ENCODE results near the gene MED12L.
"Not testable (repeated sequence)": the region's sequence is repeated elsewhere in the genome, so short reads cannot be mapped to it uniquely, and the experiment has no call there.

The MED12L gene

DNA sequence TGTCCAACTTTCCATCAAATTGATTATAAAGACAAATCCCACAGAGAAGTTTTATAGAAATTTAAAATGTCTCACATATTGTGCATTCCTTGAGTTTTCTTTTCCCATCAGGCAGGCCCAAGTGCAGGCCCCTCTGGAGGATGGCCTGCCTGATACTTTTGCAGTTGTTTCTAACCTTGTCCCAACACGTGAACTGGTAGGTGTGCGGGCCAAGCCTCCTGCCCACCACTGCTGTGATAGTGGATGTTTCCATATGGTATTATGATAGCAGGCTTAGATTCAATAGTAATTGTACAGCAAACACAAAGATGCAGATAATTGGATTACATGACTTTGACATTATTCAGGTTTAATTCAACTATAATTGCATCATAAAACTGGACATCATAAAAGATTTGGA, 297.6 kb downstream of the MED12L start:
- DNase-seq (ENCODE audit: low spot score): no peak

DNA sequence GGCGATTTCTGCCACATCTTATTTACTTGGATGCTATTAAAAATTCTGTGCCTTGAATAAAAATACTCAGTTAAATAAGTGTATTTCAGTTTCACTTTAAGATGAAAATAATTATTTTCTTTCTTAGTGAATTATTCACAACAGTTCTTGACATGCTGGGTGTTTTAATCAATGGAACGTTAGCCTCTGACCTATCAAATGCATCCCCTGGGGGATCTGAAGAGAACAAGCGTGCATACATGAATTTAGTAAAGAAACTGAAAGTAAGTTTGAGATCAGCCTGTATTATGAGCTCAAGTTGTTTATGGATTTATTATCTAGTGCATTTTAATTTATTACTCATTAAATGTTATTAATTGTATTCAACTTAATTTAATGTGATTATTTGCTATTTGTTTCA, 298.5 kb downstream of the MED12L start:
- DNase-seq (ENCODE audit: low spot score): no peak

DNA sequence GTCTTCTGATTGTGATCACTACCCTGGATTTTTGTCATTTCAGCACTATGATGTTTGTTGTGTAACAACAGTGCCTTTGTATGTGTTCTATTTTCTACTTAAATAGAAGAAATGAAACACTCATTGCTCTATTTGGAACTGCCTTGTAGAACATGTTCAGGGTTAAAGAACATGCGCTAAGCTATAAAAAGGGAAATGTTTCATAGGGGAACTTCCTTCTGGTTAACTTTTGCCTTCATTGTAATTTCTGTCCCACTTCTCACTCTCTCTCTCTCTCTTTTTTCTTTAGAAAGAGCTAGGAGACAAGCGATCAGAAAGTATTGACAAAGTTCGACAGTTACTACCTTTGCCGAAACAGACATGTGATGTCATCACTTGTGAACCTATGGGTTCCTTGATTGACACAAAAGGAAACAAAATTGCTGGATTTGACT, 299.3 kb downstream of the MED12L start, which contains the start of gene P2RY12:
TSS of gene P2RY12 (minus strand) at position 13 of the 434 bp plus-strand sequence. CDS start 45,908 bp downstream, outside the sequence.
- no peak for DNase-seq (ENCODE audit: low spot score)

DNA sequence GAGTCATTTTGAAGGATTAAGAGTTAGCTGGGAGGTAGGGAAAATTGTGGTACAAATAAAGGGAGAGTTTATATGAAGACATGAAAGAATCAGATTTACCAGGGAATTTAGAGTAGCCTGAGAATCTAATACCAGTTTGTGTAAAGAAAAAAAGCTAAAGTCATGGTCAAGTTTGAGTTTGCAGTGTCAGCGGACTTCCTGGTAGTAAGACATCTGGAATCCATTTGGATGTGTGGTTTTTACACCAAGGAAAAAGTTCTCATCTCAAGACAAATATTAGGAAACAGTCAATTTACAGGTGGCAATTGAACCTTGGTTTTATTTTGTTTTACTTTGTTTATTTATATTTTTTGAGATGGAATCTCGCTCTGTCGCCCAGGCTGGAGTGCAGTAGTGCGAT, 300.6 kb downstream of the MED12L start:
- no peak for DNase-seq (ENCODE audit: low spot score)

DNA sequence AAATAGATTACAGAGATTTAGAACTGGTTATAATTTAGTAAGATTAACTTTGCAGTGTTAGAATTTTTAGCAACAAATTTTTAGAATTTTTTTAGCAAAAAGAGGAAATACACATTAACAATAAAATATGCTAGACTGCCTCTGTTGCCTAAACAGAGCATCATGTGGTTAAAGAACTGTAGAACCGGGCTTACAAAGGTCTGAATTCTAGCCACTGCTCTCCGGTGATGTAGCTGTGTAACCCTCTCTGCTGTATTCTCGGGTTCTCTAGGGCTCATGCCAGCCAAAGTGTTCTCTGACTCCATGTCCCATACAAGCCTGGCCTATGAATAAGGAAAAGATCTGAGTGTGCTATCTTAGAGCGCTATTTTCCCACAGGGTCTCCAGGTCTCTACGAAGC, 302.0 kb downstream of the MED12L start:
- DNase-seq (ENCODE audit: low spot score): no peak

DNA sequence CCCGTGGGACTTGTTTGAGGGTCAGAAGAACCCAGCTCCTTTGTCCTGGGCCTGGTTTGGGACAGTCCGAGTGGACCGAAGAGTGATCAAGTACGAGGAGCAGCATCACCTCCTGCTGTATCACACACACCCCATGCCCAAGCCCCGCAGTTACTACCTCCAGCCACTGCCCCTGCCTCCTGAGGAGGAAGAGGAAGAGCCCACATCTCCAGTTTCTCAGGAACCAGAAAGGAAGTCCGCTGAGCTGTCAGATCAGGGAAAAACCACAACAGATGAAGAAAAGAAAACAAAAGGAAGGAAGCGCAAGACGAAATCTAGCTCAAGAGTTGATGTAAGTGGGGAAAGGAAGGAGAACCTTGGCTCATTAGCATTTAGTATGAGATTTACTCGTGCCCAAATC, 302.4 kb downstream of the MED12L start:
- no peak for DNase-seq (ENCODE audit: low spot score)

DNA sequence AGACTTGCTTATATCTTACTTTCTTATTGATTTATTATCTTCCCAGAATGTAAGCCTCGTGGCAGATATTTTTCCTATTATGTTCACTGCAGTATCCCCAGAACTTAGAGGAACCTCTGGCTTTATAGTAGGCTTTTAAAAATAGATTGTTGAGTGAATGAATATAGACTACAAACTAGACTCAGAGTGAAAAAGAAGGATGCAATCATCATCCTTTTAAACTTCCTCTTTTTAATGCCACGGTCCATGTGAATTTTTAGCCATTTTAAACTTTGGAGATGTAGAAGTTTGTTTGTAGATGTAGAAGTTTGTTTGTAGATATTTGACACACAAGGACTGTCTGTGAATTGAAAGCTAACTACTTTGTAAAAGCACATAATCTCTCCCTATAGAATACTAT, 306.3 kb downstream of the MED12L start:
- DNase-seq (ENCODE audit: low spot score): no peak

DNA sequence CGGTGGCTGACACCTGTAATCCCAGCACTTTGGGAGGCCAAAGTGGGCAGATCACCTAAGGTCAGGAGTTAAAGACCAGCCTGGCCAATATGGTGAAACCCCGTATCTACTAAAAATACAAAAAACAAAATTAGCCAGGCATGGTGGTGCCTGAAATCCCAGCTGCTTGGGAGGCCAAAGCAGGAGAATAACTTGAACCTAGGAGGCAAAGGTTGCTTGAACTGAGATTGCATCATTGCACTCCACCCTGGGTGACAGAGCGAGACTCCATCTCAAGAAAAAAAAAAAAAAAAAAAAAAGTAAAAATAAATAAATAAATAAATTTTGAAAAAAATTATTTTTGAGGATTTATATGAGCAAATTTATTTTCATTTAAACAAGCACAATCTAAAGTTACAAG, 306.7 kb downstream of the MED12L start:
- DNase-seq (ENCODE audit: low spot score): not testable (repeated sequence)

DNA sequence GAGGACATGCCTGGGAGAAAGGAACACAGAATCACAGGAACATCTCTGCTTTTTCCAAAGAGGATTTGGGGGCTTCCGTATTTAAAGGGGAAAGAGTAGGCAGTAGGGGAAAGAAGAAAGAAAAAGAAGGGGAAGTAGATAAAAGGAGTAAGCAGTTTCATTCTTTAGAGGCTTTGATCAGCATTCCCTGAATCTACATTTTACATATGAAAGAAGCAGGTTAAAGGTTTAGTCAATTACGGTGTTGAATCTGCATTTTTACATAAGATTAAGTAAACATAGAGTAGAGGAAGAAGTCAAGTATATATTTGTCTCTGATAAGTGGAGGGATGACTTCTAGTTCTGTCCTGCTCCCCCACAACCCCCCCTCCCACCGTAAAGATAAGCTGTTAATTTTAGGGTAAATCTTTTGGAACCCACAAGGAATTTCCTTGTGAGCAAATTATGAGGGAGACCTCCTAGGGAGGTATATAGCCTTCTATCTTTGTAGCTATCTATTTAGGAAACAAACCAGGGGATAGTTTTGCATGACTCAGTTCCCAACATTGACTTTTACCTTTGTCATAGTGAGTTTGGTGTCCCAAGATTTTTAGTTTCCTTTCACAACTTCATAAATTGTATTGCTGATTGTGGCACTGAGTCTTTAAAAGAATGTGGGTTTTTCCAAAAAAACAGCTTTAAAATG, 307.8 kb downstream of the MED12L start:
- no peak for DNase-seq (ENCODE audit: low spot score)

DNA sequence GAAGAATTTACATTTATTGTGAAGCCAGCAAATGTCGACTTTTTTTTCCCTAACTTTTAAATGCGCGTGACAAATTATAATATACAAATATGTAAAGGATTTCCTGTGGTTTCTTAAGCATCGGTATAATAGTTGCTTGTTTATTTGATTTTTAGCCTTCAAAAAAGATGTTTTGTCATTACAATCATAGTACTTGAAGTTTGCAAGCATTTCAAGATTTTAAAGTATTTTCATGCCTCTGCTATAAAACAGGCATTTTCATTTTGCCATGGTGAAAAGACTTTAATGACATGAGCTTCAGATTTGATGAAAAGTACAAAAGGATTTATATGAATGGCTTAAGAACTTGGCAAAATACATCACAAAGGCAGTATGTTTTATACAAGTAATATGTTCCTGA, 308.5 kb downstream of the MED12L start:
- DNase-seq (ENCODE audit: low spot score): no peak

DNA sequence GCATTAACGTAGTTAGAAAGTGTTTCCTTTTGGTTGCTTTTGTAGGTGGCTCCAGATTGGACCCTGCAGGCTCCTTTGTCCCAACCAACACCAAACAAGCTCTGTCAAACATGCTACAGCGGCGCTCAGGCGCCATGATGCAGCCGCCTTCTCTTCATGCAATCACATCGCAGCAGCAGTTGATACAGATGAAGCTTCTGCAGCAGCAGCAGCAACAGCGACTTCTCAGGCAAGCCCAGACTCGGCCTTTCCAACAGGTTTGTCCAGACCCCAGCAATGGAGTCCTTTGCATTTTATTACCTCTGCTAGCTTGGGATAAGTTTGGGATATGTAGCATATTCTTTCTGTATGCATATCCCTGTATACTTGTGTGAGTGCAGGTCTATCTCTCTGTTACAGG, 309.1 kb downstream of the MED12L start:
- DNase-seq (ENCODE audit: low spot score): no peak

DNA sequence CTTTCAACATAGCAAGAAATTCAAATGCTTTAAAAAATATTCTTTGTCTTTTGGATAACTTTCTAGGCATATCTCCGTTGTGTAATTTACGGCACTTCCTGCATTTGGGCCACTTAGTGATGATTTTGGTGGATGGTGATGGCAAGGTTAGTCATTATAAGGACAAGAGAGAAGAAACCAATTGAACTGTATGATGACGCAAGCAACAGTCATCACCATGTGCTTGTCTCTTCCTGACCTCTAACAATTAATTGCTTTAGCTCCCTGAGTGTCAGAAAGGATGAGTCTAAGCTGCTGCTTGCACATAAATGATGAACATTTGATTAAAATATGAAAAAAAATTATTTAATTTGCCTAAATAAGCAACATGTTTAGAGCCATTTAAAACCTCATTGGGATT, 310.3 kb downstream of the MED12L start:
- DNase-seq (ENCODE audit: low spot score): no peak

DNA sequence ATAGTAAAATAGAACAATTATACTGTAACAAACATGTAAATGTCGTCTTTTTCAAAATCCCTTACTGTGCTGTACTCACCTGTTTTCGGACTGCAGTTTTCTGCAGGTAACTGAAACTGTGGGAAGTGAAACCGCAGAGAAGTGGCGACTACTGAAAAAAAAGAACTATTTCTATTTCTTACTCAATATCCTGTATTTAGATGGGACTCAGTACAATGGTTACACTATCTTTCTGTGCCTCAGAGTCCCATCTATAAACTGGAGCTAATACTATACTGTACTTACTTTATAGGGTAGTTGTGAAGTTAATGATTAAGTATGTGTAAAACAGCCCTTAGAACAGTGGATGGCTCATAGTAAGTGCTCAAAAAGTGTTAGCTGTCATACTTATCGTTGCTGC, 313.4 kb downstream of the MED12L start:
- no peak for DNase-seq (ENCODE audit: low spot score)

DNA sequence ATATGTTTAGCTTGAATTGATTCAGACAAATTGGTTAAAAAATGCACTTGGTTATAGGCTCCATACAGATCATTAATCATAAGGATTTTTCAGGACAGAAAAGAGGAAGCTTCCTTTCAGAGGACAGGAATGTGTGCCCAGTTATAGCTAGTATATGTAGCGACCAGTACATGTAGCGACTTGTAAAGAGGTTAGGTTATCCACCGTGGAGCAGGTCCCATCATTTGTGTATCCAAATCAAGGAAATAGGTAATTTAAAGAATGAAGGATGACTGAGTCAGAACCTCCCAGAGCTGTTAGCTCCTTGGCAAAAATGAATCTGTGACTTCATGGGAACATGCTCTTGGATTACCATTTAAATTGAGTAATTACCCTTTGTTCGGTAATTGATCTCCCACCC, 314.9 kb downstream of the MED12L start:
- DNase-seq (ENCODE audit: low spot score): no peak

DNA sequence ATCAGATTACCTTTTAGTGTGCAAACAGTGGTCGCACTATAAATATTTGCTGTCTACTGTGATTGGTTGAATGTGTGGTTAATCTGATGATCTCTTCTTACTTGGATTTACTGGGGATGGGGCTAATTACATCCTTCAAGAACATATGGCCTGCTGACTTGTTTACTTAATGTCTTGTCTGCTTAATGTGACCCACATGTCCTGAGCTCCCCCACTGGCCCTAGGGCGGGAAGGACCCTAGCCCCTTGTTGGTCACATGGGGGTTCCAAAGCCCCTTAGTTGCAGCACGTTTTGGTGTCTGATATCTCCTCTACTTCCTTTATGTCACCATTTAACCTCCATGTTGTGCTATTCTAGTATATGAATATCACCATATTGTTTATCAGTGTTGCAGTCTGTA, 316.9 kb downstream of the MED12L start:
- no peak for DNase-seq (ENCODE audit: low spot score)

DNA sequence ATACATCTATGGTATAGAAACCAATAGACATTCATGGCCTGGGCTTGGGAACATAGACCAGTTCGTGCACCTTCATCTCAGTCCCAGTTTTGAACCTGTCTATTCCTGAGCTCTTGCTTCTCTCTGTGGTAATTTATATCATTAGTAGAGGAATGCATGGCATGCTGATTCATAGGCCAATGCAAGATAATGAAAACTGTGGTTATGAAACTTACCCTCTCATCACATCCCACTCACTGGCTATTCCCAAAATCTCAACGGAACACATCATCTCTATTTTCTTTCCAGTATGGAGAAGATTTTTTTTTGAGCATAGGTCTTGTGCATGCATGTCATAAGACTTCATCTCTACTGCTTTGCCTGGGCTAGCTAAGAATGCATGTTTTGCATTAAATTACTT, 317.8 kb downstream of the MED12L start:
- DNase-seq (ENCODE audit: low spot score): no peak

DNA sequence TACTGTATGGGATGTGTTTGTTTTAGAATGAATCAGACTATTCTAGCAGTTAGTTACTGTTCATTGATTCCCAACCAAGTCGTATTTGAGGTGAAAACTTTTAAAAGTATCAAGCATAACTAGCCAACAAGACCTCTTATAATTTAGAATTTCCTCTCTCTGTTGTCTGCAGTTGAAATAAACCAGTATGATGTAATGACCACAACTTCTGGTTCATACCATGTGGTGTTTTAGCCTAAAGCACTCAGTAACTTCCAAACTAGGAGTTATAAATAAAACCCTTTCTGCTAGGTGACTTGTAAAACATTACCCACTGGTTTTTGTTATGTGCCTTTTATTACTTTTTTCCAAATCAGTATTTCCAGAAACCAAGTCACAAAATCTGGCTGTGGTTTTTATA, 318.9 kb downstream of the MED12L start:
- DNase-seq (ENCODE audit: low spot score): no peak

DNA sequence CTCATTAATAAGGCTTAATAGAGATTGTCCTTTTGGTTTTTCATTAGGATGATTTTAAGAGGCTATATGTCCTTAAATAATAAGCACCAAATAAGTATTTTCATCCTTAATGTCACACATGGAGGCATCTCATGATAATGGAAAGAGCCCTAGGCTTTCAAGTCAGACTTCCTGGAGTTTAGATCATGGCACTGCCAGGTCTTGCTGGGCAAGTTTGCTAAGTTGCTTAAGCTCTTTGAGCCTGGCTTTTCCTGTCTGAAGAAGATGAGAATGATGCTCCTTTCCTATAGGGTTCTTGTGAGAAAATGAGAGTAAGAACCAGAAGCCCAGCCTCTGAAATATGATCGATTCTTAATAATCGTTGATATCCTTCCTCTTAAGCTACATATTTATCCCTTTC, 322.5 kb downstream of the MED12L start:
- DNase-seq (ENCODE audit: low spot score): no peak

DNA sequence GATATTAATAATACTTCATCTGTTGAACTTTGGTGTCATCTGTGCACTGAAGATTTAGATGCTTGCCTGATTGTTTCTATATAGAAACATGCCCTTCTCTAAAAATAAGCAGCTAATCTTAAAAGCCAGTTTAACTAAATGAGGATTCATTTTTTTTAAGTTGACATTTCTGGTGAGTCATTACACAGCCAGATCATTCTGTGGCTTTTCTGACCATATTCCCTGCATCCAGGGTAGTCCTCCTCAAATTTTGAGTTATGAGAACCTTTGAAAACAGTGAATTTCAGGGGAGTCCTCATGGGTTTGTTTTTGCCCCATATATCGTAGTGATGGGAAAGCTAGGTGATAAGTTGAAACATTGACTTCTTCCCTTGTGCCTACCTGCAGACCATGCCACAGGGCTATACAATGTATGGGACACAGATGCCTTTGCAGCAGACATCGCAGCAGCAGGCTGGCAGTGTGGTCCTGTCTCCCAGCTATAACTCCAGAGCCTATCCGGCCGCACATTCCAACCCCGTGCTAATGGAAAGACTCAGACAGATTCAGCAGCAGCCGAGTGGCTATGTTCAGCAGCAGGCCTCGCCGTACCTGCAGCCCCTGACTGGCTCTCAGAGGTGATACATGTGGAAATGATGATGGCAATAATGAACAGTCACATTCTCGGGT, 325.6 kb downstream of the MED12L start:
- DNase-seq (ENCODE audit: low spot score): no peak

DNA sequence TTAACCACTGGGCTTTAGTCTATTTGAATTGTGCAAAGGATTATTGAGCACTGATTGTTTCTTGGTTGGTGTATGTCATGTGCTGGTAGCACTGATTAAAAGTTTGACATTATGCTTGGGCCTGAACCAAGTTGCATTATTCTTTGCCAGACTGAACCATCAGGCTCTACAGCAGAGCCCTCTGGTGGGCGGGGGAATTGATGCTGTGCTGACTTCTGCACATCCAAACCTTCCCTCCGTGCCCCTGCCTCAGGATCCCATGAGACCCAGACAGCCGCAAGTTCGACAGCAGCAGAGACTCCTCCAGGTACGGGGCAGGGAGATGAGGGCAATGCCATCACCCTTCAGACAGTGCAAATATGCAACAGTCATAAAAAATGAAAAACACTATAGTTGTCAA, 327.5 kb downstream of the MED12L start:
- DNase-seq (ENCODE audit: low spot score): peak; percentile 43

DNA sequence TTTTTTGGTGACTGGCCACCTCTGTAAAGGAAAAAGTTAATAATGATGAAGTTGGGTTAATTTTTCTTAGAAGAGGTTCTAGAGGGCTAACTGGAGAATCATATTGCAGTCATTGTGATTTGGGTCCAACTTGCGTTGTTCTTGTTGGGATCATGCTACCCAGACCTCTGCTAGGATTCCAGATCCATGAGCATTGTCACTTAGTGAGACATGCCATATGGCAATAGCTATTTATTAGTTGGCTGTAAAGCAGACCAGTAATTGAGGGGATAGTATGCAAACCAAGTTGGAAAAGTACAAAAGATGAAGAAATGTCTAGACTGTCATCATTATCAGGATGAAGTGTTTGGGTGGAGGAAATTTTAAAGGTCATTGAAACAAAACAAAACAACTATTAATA, 329.8 kb downstream of the MED12L start:
- no peak for DNase-seq (ENCODE audit: low spot score)

DNA sequence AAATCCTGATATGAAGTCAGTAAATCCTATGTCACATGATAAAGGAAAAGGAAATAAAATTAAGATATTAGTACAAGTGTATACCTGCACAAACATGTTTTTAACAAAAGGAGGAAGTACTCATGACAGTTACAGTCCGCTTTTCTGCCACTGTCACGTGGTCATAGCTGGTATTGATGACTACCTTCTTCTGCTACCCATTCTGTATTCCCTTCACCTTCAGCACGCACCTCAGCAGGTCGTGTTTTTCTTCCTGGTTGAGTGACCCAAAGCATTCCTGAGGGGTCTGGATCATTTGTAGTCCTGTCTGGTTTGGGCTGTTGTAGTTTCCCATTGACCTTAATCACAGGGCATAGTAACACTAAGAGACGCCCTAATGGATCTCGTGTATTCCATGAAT, 334.3 kb downstream of the MED12L start:
- no peak for DNase-seq (ENCODE audit: low spot score)

DNA sequence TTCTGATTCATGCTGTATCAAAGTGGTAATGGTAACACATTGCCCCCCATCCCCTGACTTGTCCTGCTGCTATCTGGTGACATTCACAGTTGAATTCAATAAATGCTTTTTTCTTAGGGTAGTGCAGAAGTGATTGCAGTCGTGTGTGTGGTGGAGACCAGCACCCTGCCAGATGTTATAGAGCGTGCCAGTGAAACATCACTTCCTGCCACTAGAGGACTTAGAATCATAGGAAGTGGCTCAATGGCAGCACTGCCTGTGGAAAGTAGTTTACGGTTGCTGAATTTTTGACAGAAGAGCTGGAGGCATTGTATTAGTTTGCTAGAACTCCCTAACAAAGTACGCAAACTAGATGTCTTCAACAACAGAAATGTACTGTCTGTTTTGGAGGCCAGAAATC, 336.5 kb downstream of the MED12L start:
- DNase-seq (ENCODE audit: low spot score): no peak

DNA sequence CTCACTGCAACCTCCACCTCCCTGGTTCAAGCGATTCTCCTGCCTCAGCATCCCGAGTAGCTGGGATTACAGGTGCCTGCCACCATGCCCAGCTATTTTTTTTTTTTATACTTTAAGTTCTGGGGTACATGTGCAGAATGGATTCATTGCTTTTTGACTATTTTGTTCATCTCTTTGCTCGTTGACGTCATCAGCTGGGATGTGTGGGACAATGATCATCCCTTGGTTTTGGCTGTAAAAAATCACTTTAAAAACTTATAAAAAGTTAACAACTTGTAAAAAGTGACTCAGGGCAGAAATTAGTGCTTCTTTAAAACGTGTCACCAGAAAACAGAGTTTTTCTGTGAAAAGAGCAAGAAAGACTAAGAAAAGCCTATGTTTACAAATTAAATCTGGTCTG, 337.6 kb downstream of the MED12L start:
- DNase-seq (ENCODE audit: low spot score): no peak
